ENCODE results near the gene CDC42BPA. TPM values are rescaled to one million over a fixed set of nuclear protein-coding genes. Genes with fewer than 3 reads are reported as not detected.

Gene CDC42BPA
- total and polyA plus RNA-seq, 2 of the 13 experiments (the other 11 are each of a cell fraction or from before 2014, with no cell fraction given): 6.5 to 16.0 TPM

DNA sequence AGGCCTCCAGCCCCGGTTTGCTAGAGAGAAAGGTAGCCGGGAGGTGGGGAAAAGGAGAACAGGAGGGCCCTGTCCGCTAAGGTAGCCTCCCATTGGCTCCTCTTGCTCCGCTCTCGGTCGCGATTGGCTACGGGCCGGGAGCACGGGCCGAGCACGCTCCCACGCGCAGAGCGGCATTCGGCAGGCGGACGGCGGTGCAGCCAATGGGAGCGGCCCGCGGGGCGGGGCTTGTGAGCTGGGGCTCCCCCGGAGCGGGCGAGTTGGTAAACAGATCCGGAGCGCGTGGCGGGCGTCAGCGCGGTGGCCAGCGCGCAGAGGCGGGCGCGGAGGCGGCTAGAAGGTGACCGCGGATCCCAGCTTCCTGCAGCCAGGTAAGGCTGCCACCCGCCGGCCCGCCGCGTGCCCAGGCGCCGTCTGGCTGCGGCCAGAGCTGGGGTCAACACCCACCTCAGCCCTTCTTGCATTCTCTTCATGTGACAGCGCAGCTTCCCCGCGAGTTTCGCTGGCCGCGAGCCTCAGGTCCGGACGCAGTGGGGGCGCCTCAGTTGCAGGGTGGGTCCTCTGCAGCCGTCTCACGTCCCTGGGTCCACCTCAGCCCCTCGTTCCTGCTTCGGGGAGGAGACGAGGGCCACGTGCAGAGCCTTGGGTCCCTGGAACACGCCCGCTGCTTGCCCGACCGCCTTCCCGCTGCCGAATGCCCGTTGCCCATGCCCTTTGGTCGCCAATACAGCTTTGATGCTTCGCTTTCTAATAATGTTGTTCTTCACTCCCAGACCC, 378.1 kb downstream of the CDC42BPA start, which contains the start of gene COQ8A (continued):
- TF ChIP-seq REL (CRISPR knock-in tag; conservative IDR thresholded peaks at IDR 0.05) (peak; percentile 83), SRF (IDR thresholded peaks at IDR 0.05; ENCODE audit: low read depth, low read length) (no peak), ARNT (IDR thresholded peaks at IDR 0.05) (no peak), ARNTL (CRISPR knock-in tag; IDR thresholded peaks at IDR 0.05) (peak; percentile 76), ZNF609 (CRISPR knock-in tag; IDR thresholded peaks at IDR 0.05; ENCODE audit: borderline replicate concordance) (no peak), ZNF720 (CRISPR knock-in tag; IDR thresholded peaks at IDR 0.05) (no peak), HES4 (CRISPR knock-in tag; IDR thresholded peaks at IDR 0.05; ENCODE audit: borderline replicate concordance) (peak; percentile 9; the same call in 1 of the 2 replicates), NBN (conservative IDR thresholded peaks at IDR 0.05) (no peak), NR1H2 (CRISPR knock-in tag; IDR thresholded peaks at IDR 0.05; ENCODE audit: borderline replicate concordance, low read depth) (no peak), ZNF749 (CRISPR knock-in tag; IDR thresholded peaks at IDR 0.05; ENCODE audit: borderline replicate concordance) (peak; percentile 73; the same call in 1 of the 2 replicates), NFYC (CRISPR knock-in tag; IDR thresholded peaks at IDR 0.05) (peak; percentile 98), AFF4 (CRISPR knock-in tag; IDR thresholded peaks at IDR 0.05) (0 out of 2 replicates have a peak, but pooled peaks have one; percentile 18), JUND (CRISPR knock-in tag; IDR thresholded peaks at IDR 0.05) (0 out of 2 replicates have a peak, but pooled peaks have one; percentile 17), ZBTB7B (CRISPR knock-in tag; IDR thresholded peaks at IDR 0.05) (no peak), HNF4A (CRISPR knock-in tag; IDR thresholded peaks at IDR 0.05) (0 out of 2 replicates have a peak, but pooled peaks have one; percentile 1), MXI1 (IDR thresholded peaks at IDR 0.05; ENCODE audit: borderline replicate concordance, low read depth, low read length) (peak; percentile 91; the same call in 1 of the 3 replicates)
- TF ChIP-seq, protein P1, sequence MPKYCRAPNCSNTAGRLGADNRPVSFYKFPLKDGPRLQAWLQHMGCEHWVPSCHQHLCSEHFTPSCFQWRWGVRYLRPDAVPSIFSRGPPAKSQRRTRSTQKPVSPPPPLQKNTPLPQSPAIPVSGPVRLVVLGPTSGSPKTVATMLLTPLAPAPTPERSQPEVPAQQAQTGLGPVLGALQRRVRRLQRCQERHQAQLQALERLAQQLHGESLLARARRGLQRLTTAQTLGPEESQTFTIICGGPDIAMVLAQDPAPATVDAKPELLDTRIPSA (CRISPR knock-in tag; IDR thresholded peaks at IDR 0.05; ENCODE audit: borderline replicate concordance): no peak
- TF ChIP-seq, protein P2, sequence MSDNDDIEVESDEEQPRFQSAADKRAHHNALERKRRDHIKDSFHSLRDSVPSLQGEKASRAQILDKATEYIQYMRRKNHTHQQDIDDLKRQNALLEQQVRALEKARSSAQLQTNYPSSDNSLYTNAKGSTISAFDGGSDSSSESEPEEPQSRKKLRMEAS (IDR thresholded peaks at IDR 0.05): peak; percentile 94
